ENCODE measurements around the gene PLEKHH1.

PLEKHH1 gene

DNA sequence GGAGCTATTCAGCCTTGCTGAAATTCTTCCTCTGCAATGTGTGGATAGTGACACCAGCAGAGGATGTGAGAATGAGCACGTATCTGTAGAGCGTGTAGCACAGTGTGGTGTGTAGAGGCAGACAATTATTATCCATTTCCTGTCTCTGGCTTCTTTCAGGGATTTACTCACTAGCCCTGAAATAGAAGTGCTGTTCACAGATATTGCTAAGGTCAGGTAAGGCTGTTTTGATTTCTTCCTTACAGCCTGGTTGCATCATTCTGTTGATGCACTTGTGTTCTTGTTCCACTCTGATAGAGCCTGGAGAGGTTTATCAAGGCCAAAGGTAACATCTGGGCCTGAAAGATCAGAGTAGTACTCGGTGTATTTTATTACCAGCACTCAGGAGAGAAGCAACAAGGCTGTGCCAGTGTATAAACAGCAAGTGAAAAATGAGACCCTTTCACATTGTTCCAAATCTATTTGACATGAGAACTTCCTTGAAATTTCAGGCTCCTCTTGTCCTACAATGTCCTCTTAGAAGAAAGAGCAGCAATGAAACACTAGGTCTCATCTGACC lies 103.3 kb downstream of the PLEKHH1 start:
- no peak for DNase-seq

- no peak for DNase-seq
Measured at GRCh38 chr14:67638642-67639041, 105.6 kb downstream of the PLEKHH1 start.

Measured in activated CD4-positive, CD25-positive, alpha-beta regulatory T cell (primary cell).